ENCODE data around the gene SYTL2.
A peak's percentile ranks its signal among the peaks of the same experiment; 100 is the strongest.

SYTL2 gene

GRCh38 chr11:85749884-85750283, 61.1 kb downstream of the SYTL2 start:
- H3K36me3 Mint-ChIP-seq (ENCODE audit: low read depth): no peaks in the 10 kb centered on the region

GRCh38 chr11:85749287-85749834, 61.6 kb downstream of the SYTL2 start:
- no peak overlapping the region for H3K4me3 Mint-ChIP-seq
- H3K27me3 Mint-ChIP-seq (ENCODE audit: low read depth): no peaks in the 10 kb centered on the region
- H3K27ac Mint-ChIP-seq: no peak overlapping the region
- no peaks in the 10 kb centered on the region for H3K36me3 Mint-ChIP-seq (ENCODE audit: low read depth)
- no peaks in the 10 kb centered on the region for H3K9me3 Mint-ChIP-seq
- H3K4me1 Mint-ChIP-seq: no peaks in the 10 kb centered on the region
- no peak for TF ChIP-seq CTCF (IDR thresholded peaks at IDR 0.05; ENCODE audit: unreplicated experiment in 3 of 3)

More at GRCh38 chr11:85749884-85750283, 61.1 kb downstream of the SYTL2 start:
- Mint-ChIP-seq H3K4me1 (no peaks in the 10 kb centered on the region), H3K4me3 (no peak overlapping the region), H3K27ac (no peak overlapping the region), H3K9me3 (no peaks in the 10 kb centered on the region), H3K27me3 (ENCODE audit: low read depth) (no peaks in the 10 kb centered on the region)
- no peak for TF ChIP-seq CTCF (IDR thresholded peaks at IDR 0.05; ENCODE audit: unreplicated experiment in 3 of 3)

GRCh38 chr11:85748455-85748891, 62.5 kb downstream of the SYTL2 start:
- Mint-ChIP-seq H3K27me3 (ENCODE audit: low read depth) (no peaks in the 10 kb centered on the region), H3K4me3 (no peak overlapping the region)

GRCh38 chr11:85746670-85747069, 64.3 kb downstream of the SYTL2 start:
- Mint-ChIP-seq H3K9me3 (no peaks in the 10 kb centered on the region), H3K4me1 (no peaks in the 10 kb centered on the region)

More at GRCh38 chr11:85748455-85748891, 62.5 kb downstream of the SYTL2 start:
- Mint-ChIP-seq H3K36me3 (ENCODE audit: low read depth) (no peaks in the 10 kb centered on the region), H3K9me3 (no peaks in the 10 kb centered on the region), H3K4me1 (no peaks in the 10 kb centered on the region), H3K27ac (no peak overlapping the region)
- no peak for TF ChIP-seq CTCF (IDR thresholded peaks at IDR 0.05; ENCODE audit: unreplicated experiment in 3 of 3)

GRCh38 chr11:85745626-85746025, 65.3 kb downstream of the SYTL2 start:
- H3K36me3 Mint-ChIP-seq (ENCODE audit: low read depth): no peaks in the 10 kb centered on the region
- no peak for TF ChIP-seq CTCF (IDR thresholded peaks at IDR 0.05; ENCODE audit: unreplicated experiment in 3 of 3)
- no peak overlapping the region for H3K27ac Mint-ChIP-seq
- H3K9me3 Mint-ChIP-seq: no peaks in the 10 kb centered on the region
- H3K27me3 Mint-ChIP-seq (ENCODE audit: low read depth): no peaks in the 10 kb centered on the region
- no peak overlapping the region for H3K4me3 Mint-ChIP-seq
- peaks cover 5% of the 10 kb centered on the region for H3K4me1 Mint-ChIP-seq

More at GRCh38 chr11:85746670-85747069, 64.3 kb downstream of the SYTL2 start:
- Mint-ChIP-seq H3K27ac (no peak overlapping the region), H3K27me3 (ENCODE audit: low read depth) (no peaks in the 10 kb centered on the region), H3K4me3 (no peak overlapping the region), H3K36me3 (ENCODE audit: low read depth) (no peaks in the 10 kb centered on the region)
- TF ChIP-seq CTCF (IDR thresholded peaks at IDR 0.05; ENCODE audit: unreplicated experiment in 3 of 3): no peak

- no peak overlapping the region for H3K4me3 Mint-ChIP-seq
- H3K27ac Mint-ChIP-seq: peak overlapping the region; percentile 14 to 72 (median 18)
- H3K4me1 Mint-ChIP-seq: peaks cover 5% of the 10 kb centered on the region
- H3K27me3 Mint-ChIP-seq (ENCODE audit: low read depth): no peaks in the 10 kb centered on the region
- TF ChIP-seq CTCF (IDR thresholded peaks at IDR 0.05; ENCODE audit: unreplicated experiment in 3 of 3): no peak
- no peaks in the 10 kb centered on the region for H3K36me3 Mint-ChIP-seq (ENCODE audit: low read depth)
- H3K9me3 Mint-ChIP-seq: no peaks in the 10 kb centered on the region
These were observed 68.1 kb downstream of the SYTL2 start for GRCh38 chr11:85742873-85743275.

Data from nephron (organoid).